Activated naive CD4-positive, alpha-beta T cell treated with anti-CD3 and anti-CD28 coated beads, Interleukin-2, amount 50 U/mL, for 24 hours (primary cell): ENCODE measurements around the gene IFIT1.
"Not testable (repeated sequence)": the region's sequence is repeated elsewhere in the genome, so short reads cannot be mapped to it uniquely, and the experiment has no call there.

Experiments used
- H3K27ac Mint-ChIP-seq: one replicate; pipeline ENCODE4 v1.8.0; 2021; ENCODE audit warnings: mild to moderate bottlenecking, mixed read lengths
- H3K27me3 Mint-ChIP-seq: one replicate; pipeline ENCODE4 v1.8.0; 2021; ENCODE audit warnings: mixed read lengths
- H3K36me3 Mint-ChIP-seq: one replicate; pipeline ENCODE4 v1.8.0; 2021; ENCODE audit warnings: mixed read lengths
- H3K4me1 Mint-ChIP-seq: one replicate; pipeline ENCODE4 v1.8.0; 2021; ENCODE audit warnings: mixed read lengths
- H3K4me3 Mint-ChIP-seq: one replicate; pipeline ENCODE4 v1.8.0; 2021; ENCODE audit warnings: mild to moderate bottlenecking, mixed read lengths
- H3K9me3 Mint-ChIP-seq: one replicate; pipeline ENCODE4 v1.8.0; 2021; ENCODE audit warnings: mixed read lengths

Gene IFIT1

GRCh38 chr10:89409282-89409681 is 16.9 kb downstream of the IFIT1 start:
- Mint-ChIP-seq H3K36me3 (peaks cover 10% of the 10 kb centered on the region), H3K4me1 (peaks cover 31% of the 10 kb centered on the region)
- H3K27ac Mint-ChIP-seq, H3K4me3 Mint-ChIP-seq, H3K9me3 Mint-ChIP-seq, H3K27me3 Mint-ChIP-seq: not testable (repeated sequence)

GRCh38 chr10:89410551-89410950 is 18.1 kb downstream of the IFIT1 start:
- Mint-ChIP-seq H3K4me1 (peaks cover 30% of the 10 kb centered on the region), H3K27ac (peak overlapping the region; percentile 19)
- not testable (repeated sequence) for H3K4me3 Mint-ChIP-seq, H3K27me3 Mint-ChIP-seq, H3K9me3 Mint-ChIP-seq, H3K36me3 Mint-ChIP-seq

GRCh38 chr10:89411135-89411534 is 18.7 kb downstream of the IFIT1 start:
- H3K27ac Mint-ChIP-seq, H3K4me3 Mint-ChIP-seq, H3K27me3 Mint-ChIP-seq, H3K9me3 Mint-ChIP-seq, H3K36me3 Mint-ChIP-seq: not testable (repeated sequence)
- H3K4me1 Mint-ChIP-seq = peaks cover 33% of the 10 kb centered on the region

GRCh38 chr10:89412276-89412675 is 19.9 kb downstream of the IFIT1 start:
- H3K9me3 Mint-ChIP-seq = not testable (repeated sequence)
- H3K4me1 Mint-ChIP-seq = peaks cover 44% of the 10 kb centered on the region
- H3K27ac Mint-ChIP-seq = peak overlapping the region; percentile 46

GRCh38 chr10:89413398-89413912 is 21.0 kb downstream of the IFIT1 start:
- H3K4me1 Mint-ChIP-seq = peaks cover 56% of the 10 kb centered on the region
- H3K27me3 Mint-ChIP-seq = no peaks in the 10 kb centered on the region
- peak overlapping the region; percentile 96 for H3K4me3 Mint-ChIP-seq
- peak overlapping the region; percentile 81 for H3K27ac Mint-ChIP-seq
- peaks cover 8% of the 10 kb centered on the region for H3K36me3 Mint-ChIP-seq
- H3K9me3 Mint-ChIP-seq = no peaks in the 10 kb centered on the region

More at GRCh38 chr10:89412276-89412675, 19.9 kb downstream of the IFIT1 start:
- not testable (repeated sequence) for H3K27me3 Mint-ChIP-seq, H3K36me3 Mint-ChIP-seq
- peak overlapping the region; percentile 78 for H3K4me3 Mint-ChIP-seq

- Mint-ChIP-seq H3K36me3 (peaks cover 8% of the 10 kb centered on the region), H3K27ac (peak within 1 kb of the TSS; percentile 98), H3K4me1 (peaks cover 62% of the 10 kb centered on the region), H3K4me3 (peak within 1 kb of the TSS; percentile 96), H3K27me3 (no peaks in the 10 kb centered on the region), H3K9me3 (no peaks in the 10 kb centered on the region)
These were observed 21.9 kb downstream of the IFIT1 start, which contains the start of gene IFIT5 for GRCh38 chr10:89414146-89414878. TSS of gene IFIT5 (plus strand) at chr10:89414568. CDS start at chr10:89414799, 231 bp downstream.

- H3K27me3 Mint-ChIP-seq = no peaks in the 10 kb centered on the region
- peak overlapping the region; percentile 96 for H3K4me3 Mint-ChIP-seq
- H3K4me1 Mint-ChIP-seq = peaks cover 67% of the 10 kb centered on the region
- peak overlapping the region; percentile 98 for H3K27ac Mint-ChIP-seq
- H3K9me3 Mint-ChIP-seq = no peaks in the 10 kb centered on the region
- peaks cover 9% of the 10 kb centered on the region for H3K36me3 Mint-ChIP-seq
These were observed 22.7 kb downstream of the IFIT1 start for GRCh38 chr10:89414879-89415821.

- no peaks in the 10 kb centered on the region for H3K27me3 Mint-ChIP-seq
- peak overlapping the region; percentile 96 for H3K4me3 Mint-ChIP-seq
- H3K36me3 Mint-ChIP-seq = peaks cover 14% of the 10 kb centered on the region
- peak overlapping the region; percentile 98 for H3K27ac Mint-ChIP-seq
- H3K4me1 Mint-ChIP-seq = peaks cover 69% of the 10 kb centered on the region
- H3K9me3 Mint-ChIP-seq = no peaks in the 10 kb centered on the region
These were observed 24.0 kb downstream of the IFIT1 start for GRCh38 chr10:89416465-89416864.

- H3K36me3 Mint-ChIP-seq = peaks cover 16% of the 10 kb centered on the region
- peaks cover 59% of the 10 kb centered on the region for H3K4me1 Mint-ChIP-seq
- no peaks in the 10 kb centered on the region for H3K27me3 Mint-ChIP-seq
- H3K27ac Mint-ChIP-seq = peak overlapping the region; percentile 15
- no peaks in the 10 kb centered on the region for H3K9me3 Mint-ChIP-seq
- peak overlapping the region; percentile 41 for H3K4me3 Mint-ChIP-seq
These were observed 27.1 kb downstream of the IFIT1 start for GRCh38 chr10:89419548-89419947.

- no peak overlapping the region for H3K4me3 Mint-ChIP-seq
- no peaks in the 10 kb centered on the region for H3K27me3 Mint-ChIP-seq
- no peaks in the 10 kb centered on the region for H3K9me3 Mint-ChIP-seq
- peak overlapping the region; percentile 2 for H3K27ac Mint-ChIP-seq
- H3K36me3 Mint-ChIP-seq = peaks cover 14% of the 10 kb centered on the region
- H3K4me1 Mint-ChIP-seq = peaks cover 51% of the 10 kb centered on the region
These were observed 28.6 kb downstream of the IFIT1 start for GRCh38 chr10:89421018-89421476.

- Mint-ChIP-seq H3K9me3 (no peaks in the 10 kb centered on the region), H3K27ac (no peak overlapping the region), H3K4me3 (no peak overlapping the region), H3K36me3 (peaks cover 8% of the 10 kb centered on the region), H3K4me1 (peaks cover 17% of the 10 kb centered on the region), H3K27me3 (no peaks in the 10 kb centered on the region)
These were observed 32.6 kb downstream of the IFIT1 start for GRCh38 chr10:89425000-89425399.

- Mint-ChIP-seq H3K4me3 (no peak overlapping the region), H3K4me1 (peaks cover 7% of the 10 kb centered on the region), H3K27me3 (no peaks in the 10 kb centered on the region), H3K9me3 (no peaks in the 10 kb centered on the region), H3K27ac (no peak overlapping the region), H3K36me3 (peaks cover 3% of the 10 kb centered on the region)
These were observed 33.9 kb downstream of the IFIT1 start for GRCh38 chr10:89426230-89426868.

- Mint-ChIP-seq H3K27me3 (peaks cover 3% of the 10 kb centered on the region), H3K4me1 (peaks cover 4% of the 10 kb centered on the region), H3K27ac (no peak overlapping the region), H3K9me3 (no peaks in the 10 kb centered on the region), H3K36me3 (no peaks in the 10 kb centered on the region), H3K4me3 (no peak overlapping the region)
These were observed 35.2 kb downstream of the IFIT1 start for GRCh38 chr10:89427629-89428028.

GRCh38 chr10:89428877-89429276 is 36.5 kb downstream of the IFIT1 start:
- H3K27me3 Mint-ChIP-seq = peaks cover 5% of the 10 kb centered on the region
- H3K4me1 Mint-ChIP-seq = no peaks in the 10 kb centered on the region
- no peak overlapping the region for H3K27ac Mint-ChIP-seq
- no peak overlapping the region for H3K4me3 Mint-ChIP-seq
- no peaks in the 10 kb centered on the region for H3K9me3 Mint-ChIP-seq
- no peaks in the 10 kb centered on the region for H3K36me3 Mint-ChIP-seq

GRCh38 chr10:89431977-89432376 is 39.6 kb downstream of the IFIT1 start:
- peaks cover 11% of the 10 kb centered on the region for H3K27me3 Mint-ChIP-seq
- no peak overlapping the region for H3K4me3 Mint-ChIP-seq
- H3K27ac Mint-ChIP-seq = no peak overlapping the region
- no peaks in the 10 kb centered on the region for H3K36me3 Mint-ChIP-seq
- H3K4me1 Mint-ChIP-seq = no peaks in the 10 kb centered on the region
- H3K9me3 Mint-ChIP-seq = no peaks in the 10 kb centered on the region
